Astrocyte (in vitro differentiated cells and primary cell): ENCODE data around the gene CENPU. TPM values are rescaled to one million over a fixed set of nuclear protein-coding genes. Genes with fewer than 3 reads are reported as not detected.

ENCODE experiments used
- DNase-seq: peaks from one replicate; pipeline ENCODE4 v3.0.0-alpha.2; 2010; ENCODE audit warnings: low read depth
- FAIRE-seq: peaks from 2 replicates; lab custom pipeline; 2011; peaks lifted over from hg19 to GRCh38; lab: Jason Lieb, UNC
- H2AFZ ChIP-seq: 2 replicates; pipeline ENCODE4 v1.6.0; 2012; ENCODE audit warnings: low read depth, low read length, inconsistent platforms
- H3K27ac ChIP-seq: 2 replicates; pipeline ENCODE4 v1.5.1; 2011; ENCODE audit warnings: low read depth, low read length, inconsistent platforms
- H3K27me3 ChIP-seq: 2 replicates; pipeline ENCODE4 v1.6.0; 2011; ENCODE audit warnings: low read length, inconsistent platforms; ENCODE audit not compliant: insufficient read depth
- H3K36me3 ChIP-seq: 2 replicates; pipeline ENCODE4 v1.5.1; 2011; ENCODE audit warnings: low read length, inconsistent platforms; ENCODE audit not compliant: insufficient read depth
- H3K4me1 ChIP-seq: 2 replicates; pipeline ENCODE4 v1.5.1; 2011; ENCODE audit warnings: low read length, inconsistent platforms; ENCODE audit not compliant: insufficient read depth
- H3K4me2 ChIP-seq: 2 replicates; pipeline ENCODE4 v1.6.0; 2012; ENCODE audit warnings: low read length, inconsistent platforms
- H3K4me3 ChIP-seq: 2 replicates; pipeline ENCODE4 v1.5.1; 2011; ENCODE audit warnings: low read depth, mild to moderate bottlenecking, low read length, inconsistent platforms; ENCODE audit not compliant: insufficient read depth
- H3K79me2 ChIP-seq: 2 replicates; pipeline ENCODE4 v1.6.0; 2012; ENCODE audit warnings: mild to moderate bottlenecking, low read length, inconsistent platforms; ENCODE audit not compliant: insufficient read depth
- H3K9ac ChIP-seq: 2 replicates; pipeline ENCODE4 v1.6.0; 2012; ENCODE audit warnings: mild to moderate bottlenecking, low read length, inconsistent platforms
- H3K9me3 ChIP-seq: 2 replicates; pipeline ENCODE4 v1.5.1; 2012; ENCODE audit warnings: low read depth, mild to moderate bottlenecking, low read length, inconsistent platforms; ENCODE audit not compliant: insufficient read depth
- H4K20me1 ChIP-seq: 2 replicates; pipeline ENCODE4 v1.6.0; 2012; ENCODE audit warnings: low read length, inconsistent platforms; ENCODE audit not compliant: insufficient read depth
- H3K27ac Mint-ChIP-seq: one replicate; pipeline ENCODE4 v1.8.0; 2021; ENCODE audit warnings: mild to moderate bottlenecking, mixed read lengths; ENCODE audit not compliant: unreplicated experiment
- H3K27me3 Mint-ChIP-seq: one replicate; pipeline ENCODE4 v1.8.0; 2021; ENCODE audit warnings: low read depth, mixed read lengths; ENCODE audit not compliant: unreplicated experiment
- H3K36me3 Mint-ChIP-seq: one replicate; pipeline ENCODE4 v1.8.0; 2021; ENCODE audit warnings: low read depth, mixed read lengths; ENCODE audit not compliant: unreplicated experiment
- H3K4me1 Mint-ChIP-seq: one replicate; pipeline ENCODE4 v1.8.0; 2021; ENCODE audit warnings: low read depth, mixed read lengths; ENCODE audit not compliant: unreplicated experiment
- H3K4me3 Mint-ChIP-seq: one replicate; pipeline ENCODE4 v1.8.0; 2021; ENCODE audit warnings: mild to moderate bottlenecking, moderate library complexity, mixed read lengths; ENCODE audit not compliant: unreplicated experiment
- H3K9me3 Mint-ChIP-seq: one replicate; pipeline ENCODE4 v1.8.0; 2021; ENCODE audit warnings: mild to moderate bottlenecking, mixed read lengths; ENCODE audit not compliant: unreplicated experiment
- EZH2 ChIP-seq: IDR thresholded peaks from 2 replicates; pipeline ENCODE4 v1.6.1; 2012; ENCODE audit warnings: mild to moderate bottlenecking, low read length, inconsistent platforms; ENCODE audit not compliant: insufficient read depth
- total RNA-seq: library from RNA; stranded (reverse); gene quantifications from 2 replicates; pipeline ENCODE4 v1.2.1, GENCODE V29; 2021
- TF ChIP-seq, protein P1 (sequence below): IDR thresholded peaks from 2 replicates; pipeline ENCODE4 v1.5.1; 2011; ENCODE audit warnings: low read depth, mild to moderate bottlenecking, inconsistent platforms, low read length, moderate library complexity; ENCODE audit not compliant: insufficient read depth

Gene CENPU
- total RNA-seq, 1 donor from 2014 or later = 6.0 TPM

DNA sequence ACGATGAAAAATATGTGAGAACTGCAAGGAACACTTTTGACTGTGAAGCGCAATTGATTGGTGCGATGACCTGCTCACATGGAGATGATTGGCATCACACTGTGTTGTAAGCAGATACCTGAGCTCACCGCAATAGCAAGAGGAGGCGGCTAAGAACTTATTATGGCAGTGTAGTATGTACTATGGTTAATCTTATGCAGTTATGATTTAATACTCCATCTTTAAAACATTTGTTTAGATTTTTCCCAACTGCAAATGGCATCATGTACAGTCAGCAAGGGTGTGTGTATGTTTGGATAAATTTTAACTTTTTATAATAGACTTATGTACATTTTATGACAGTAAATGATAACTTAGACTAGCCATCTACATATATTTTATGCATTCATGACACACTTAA lies 58.9 kb downstream of the CENPU start:
- no peaks in the 10 kb centered on the region for H3K27me3 Mint-ChIP-seq
- H3K4me3 Mint-ChIP-seq = no peak overlapping the region
- Histone ChIP-seq H3K4me1 (no peaks in the 10 kb centered on the region), H3K9me3 (no peaks in the 10 kb centered on the region), H3K27ac (no peak overlapping the region), H3K4me2 (no peak overlapping the region), H3K27me3 (no peaks in the 10 kb centered on the region), H3K9ac (no peak overlapping the region), H3K79me2 (no peaks in the 10 kb centered on the region), H3K36me3 (no peaks in the 10 kb centered on the region), H4K20me1 (no peaks in the 10 kb centered on the region), H2AFZ (no peak overlapping the region), H3K4me3 (no peak overlapping the region)
- H3K36me3 Mint-ChIP-seq = peaks cover 4% of the 10 kb centered on the region
- no peak overlapping the region for H3K27ac Mint-ChIP-seq
- no peaks in the 10 kb centered on the region for H3K9me3 Mint-ChIP-seq
- no peak for FAIRE-seq
- TF ChIP-seq, protein P1, sequence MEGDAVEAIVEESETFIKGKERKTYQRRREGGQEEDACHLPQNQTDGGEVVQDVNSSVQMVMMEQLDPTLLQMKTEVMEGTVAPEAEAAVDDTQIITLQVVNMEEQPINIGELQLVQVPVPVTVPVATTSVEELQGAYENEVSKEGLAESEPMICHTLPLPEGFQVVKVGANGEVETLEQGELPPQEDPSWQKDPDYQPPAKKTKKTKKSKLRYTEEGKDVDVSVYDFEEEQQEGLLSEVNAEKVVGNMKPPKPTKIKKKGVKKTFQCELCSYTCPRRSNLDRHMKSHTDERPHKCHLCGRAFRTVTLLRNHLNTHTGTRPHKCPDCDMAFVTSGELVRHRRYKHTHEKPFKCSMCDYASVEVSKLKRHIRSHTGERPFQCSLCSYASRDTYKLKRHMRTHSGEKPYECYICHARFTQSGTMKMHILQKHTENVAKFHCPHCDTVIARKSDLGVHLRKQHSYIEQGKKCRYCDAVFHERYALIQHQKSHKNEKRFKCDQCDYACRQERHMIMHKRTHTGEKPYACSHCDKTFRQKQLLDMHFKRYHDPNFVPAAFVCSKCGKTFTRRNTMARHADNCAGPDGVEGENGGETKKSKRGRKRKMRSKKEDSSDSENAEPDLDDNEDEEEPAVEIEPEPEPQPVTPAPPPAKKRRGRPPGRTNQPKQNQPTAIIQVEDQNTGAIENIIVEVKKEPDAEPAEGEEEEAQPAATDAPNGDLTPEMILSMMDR = no peak
- TF ChIP-seq EZH2 = no peak
- no peak for DNase-seq
- H3K4me1 Mint-ChIP-seq = no peaks in the 10 kb centered on the region

DNA sequence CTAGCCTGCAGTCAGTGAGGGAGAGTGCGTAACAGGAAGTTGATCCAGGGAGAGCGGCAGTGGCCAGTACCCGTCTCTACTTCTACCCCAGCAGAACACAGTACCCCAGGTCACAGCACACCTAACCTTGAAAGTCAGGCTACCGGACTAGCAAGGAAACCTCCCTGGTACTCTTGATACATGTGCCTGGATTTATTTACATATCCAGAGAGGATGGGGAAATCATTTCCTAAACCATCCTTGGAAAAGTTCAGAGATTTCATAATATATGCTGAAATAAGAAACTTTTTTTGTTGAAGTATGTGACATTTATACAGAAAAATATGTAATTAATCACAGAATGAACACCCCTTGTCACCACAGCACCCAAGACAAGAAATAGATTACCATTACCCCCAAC lies 59.9 kb downstream of the CENPU start:
- Mint-ChIP-seq H3K36me3 (peaks cover 4% of the 10 kb centered on the region), H3K27ac (no peak overlapping the region), H3K4me1 (no peaks in the 10 kb centered on the region), H3K27me3 (no peaks in the 10 kb centered on the region), H3K9me3 (no peaks in the 10 kb centered on the region), H3K4me3 (no peak overlapping the region)
- no peak overlapping the region for H3K27ac ChIP-seq
- no peak overlapping the region for H2AFZ ChIP-seq
- no peaks in the 10 kb centered on the region for H3K9me3 ChIP-seq
- FAIRE-seq (no peak), DNase-seq (no peak)
- H3K9ac ChIP-seq = no peak overlapping the region
- H3K79me2 ChIP-seq = no peaks in the 10 kb centered on the region
- H3K4me2 ChIP-seq = no peak overlapping the region
- peaks cover under 1% of the 10 kb centered on the region for H3K4me1 ChIP-seq
- TF ChIP-seq, protein P1 = no peak
- no peak for TF ChIP-seq EZH2
- H3K36me3 ChIP-seq = no peaks in the 10 kb centered on the region
- no peaks in the 10 kb centered on the region for H4K20me1 ChIP-seq
- H3K27me3 ChIP-seq = no peaks in the 10 kb centered on the region
- H3K4me3 ChIP-seq = no peak overlapping the region

DNA sequence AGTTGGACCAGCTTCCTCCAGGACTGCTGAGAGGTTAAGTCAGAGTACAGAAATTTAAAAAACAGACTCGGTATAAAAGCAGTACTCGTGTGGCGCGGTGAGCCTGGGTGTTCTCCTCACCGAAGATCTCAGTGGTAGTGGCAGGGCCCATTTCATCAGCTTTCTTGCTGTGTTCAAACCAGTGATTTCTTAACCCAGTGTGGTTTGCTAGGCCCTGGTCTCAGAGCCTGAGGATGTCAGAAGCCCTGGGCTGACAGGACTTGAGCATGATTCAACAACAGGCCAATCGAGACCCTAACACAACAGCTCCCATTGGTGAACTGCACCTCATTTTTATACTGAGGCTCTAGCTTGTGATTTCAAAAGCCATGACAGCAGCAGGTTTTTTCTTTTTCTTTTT lies 61.2 kb downstream of the CENPU start:
- Histone ChIP-seq H3K4me1 (peaks cover 6% of the 10 kb centered on the region), H3K27me3 (no peaks in the 10 kb centered on the region), H3K79me2 (no peaks in the 10 kb centered on the region), H3K9me3 (no peaks in the 10 kb centered on the region), H3K4me3 (no peak overlapping the region), H3K4me2 (no peak overlapping the region), H4K20me1 (no peaks in the 10 kb centered on the region), H3K9ac (no peak overlapping the region), H3K27ac (no peak overlapping the region), H2AFZ (no peak overlapping the region), H3K36me3 (no peaks in the 10 kb centered on the region)
- no peaks in the 10 kb centered on the region for H3K27me3 Mint-ChIP-seq
- TF ChIP-seq EZH2 = no peak
- TF ChIP-seq, protein P1 = no peak
- H3K9me3 Mint-ChIP-seq = no peaks in the 10 kb centered on the region
- no peaks in the 10 kb centered on the region for H3K4me1 Mint-ChIP-seq
- no peak overlapping the region for H3K4me3 Mint-ChIP-seq
- H3K36me3 Mint-ChIP-seq = peaks cover 4% of the 10 kb centered on the region
- FAIRE-seq (no peak), DNase-seq (no peak)
- H3K27ac Mint-ChIP-seq = no peak overlapping the region
